PC-9 (cell line): Measurements from ENCODE around the gene ORC3. TPM values are rescaled to one million over a fixed set of nuclear protein-coding genes. Genes with fewer than 3 reads are reported as not detected.
"Not testable (repeated sequence)": the region's sequence is repeated elsewhere in the genome, so short reads cannot be mapped to it uniquely, and the experiment has no call there.

Experiments used
- BruUV-seq: library from RNA; stranded (reverse); fragments of 400-500 nt; replicated peaks from 2 replicates; lab custom pipeline; 2021; lab: Mats Ljungman, UMichigan
- CTCF ChIA-PET: fragments of 300-600 bp; sonication (Branson Sonifier 250); formaldehyde crosslinking; loops from one replicate; lab custom pipeline; 2022; ENCODE audit warnings: antibody characterized with exemption; lab: Charles Lee
- POLR2A ChIA-PET: fragments of 300-600 bp; sonication (Branson Sonifier 250); formaldehyde crosslinking; loops from one replicate; lab custom pipeline; 2022; ENCODE audit warnings: antibody characterized with exemption; ENCODE audit not compliant: unreplicated experiment; lab: Charles Lee
- DNase-seq, 2 experiments: peaks; one replicate each; pipeline versions ENCODE4 v3.0.0 to v3.0.0-alpha.2; 2015 to 2022; ENCODE audit warnings: mixed read lengths in 1 of 2
- H2AFZ ChIP-seq: fragments of 200-600 bp; sonication (generic); 2 replicates; pipeline ENCODE4 v1.8.1; 2017; ENCODE audit warnings: antibody characterized with exemption
- H3F3A ChIP-seq: fragments of 200-600 bp; sonication (generic); 2 replicates; pipeline ENCODE4 v1.8.1; 2017; ENCODE audit warnings: antibody characterized with exemption, mild to moderate bottlenecking, low read depth; ENCODE audit not compliant: insufficient read depth
- H3K27ac ChIP-seq: fragments of 200-600 bp; sonication (generic); 2 replicates; pipeline ENCODE4 v1.6.1; 2016; ENCODE audit warnings: mixed run types
- H3K27me3 ChIP-seq: fragments of 200-600 bp; sonication (generic); 2 replicates; pipeline ENCODE4 v1.6.1; 2016; ENCODE audit warnings: low read depth, mixed run types; ENCODE audit not compliant: insufficient read depth
- H3K36me3 ChIP-seq: fragments of 200-600 bp; sonication (generic); 2 replicates; pipeline ENCODE4 v1.6.1; 2016; ENCODE audit warnings: low read depth, mixed run types
- H3K4me1 ChIP-seq: fragments of 200-600 bp; sonication (generic); replicated peaks from 2 replicates; pipeline ENCODE4 v1.6.1; 2016; ENCODE audit warnings: mixed run types; ENCODE audit not compliant: insufficient read depth
- H3K4me2 ChIP-seq: fragments of 200-600 bp; sonication (generic); 2 replicates; pipeline ENCODE4 v1.6.1; 2017; ENCODE audit warnings: mixed run types
- H3K4me3 ChIP-seq: fragments of 200-600 bp; sonication (generic); 2 replicates; pipeline ENCODE4 v1.6.1; 2016; ENCODE audit warnings: mixed run types
- H3K79me2 ChIP-seq: fragments of 200-600 bp; sonication (generic); 2 replicates; pipeline ENCODE4 v1.6.1; 2017; ENCODE audit warnings: low read depth, mixed run types
- H3K9me2 ChIP-seq: fragments of 200-600 bp; sonication (generic); 2 replicates; pipeline ENCODE4 v1.8.1; 2017; ENCODE audit warnings: mild to moderate bottlenecking; ENCODE audit not compliant: insufficient read depth
- H3K9me3 ChIP-seq: fragments of 200-600 bp; sonication (generic); 2 replicates; pipeline ENCODE4 v1.8.1; 2016; ENCODE audit warnings: low read depth; ENCODE audit not compliant: insufficient read depth
- H4K20me1 ChIP-seq: fragments of 200-600 bp; sonication (generic); 2 replicates; pipeline ENCODE4 v1.8.1; 2017; ENCODE audit not compliant: insufficient read depth
- CTCF ChIP-seq: fragments of 200-600 bp; sonication (generic); conservative IDR thresholded peaks from 2 replicates; pipeline ENCODE4 v1.6.1; 2017; ENCODE audit warnings: mixed run types, antibody characterized with exemption, mild to moderate bottlenecking, moderate library complexity
- EZH2 ChIP-seq: fragments of 200-600 bp; sonication (generic); IDR thresholded peaks from 2 replicates; pipeline ENCODE4 v1.8.0; 2017; ENCODE audit warnings: antibody characterized with exemption, low read depth
- intact Hi-C: fragments of 100-400 bp; cut with micrococcal nuclease; formaldehyde crosslinking; loops from one replicate; pipeline ENCODE4 v1.10.0; 2022; ENCODE audit not compliant: unreplicated experiment
- total RNA-seq: library from RNA; stranded (reverse); gene quantifications from 2 replicates; pipeline ENCODE4 v1.2.3, GENCODE V29; 2021

ORC3 gene
- total RNA-seq, 1 experiment from 2014 or later = 24.3 TPM

GRCh38 chr6:87710090-87710489, 120.2 kb downstream of the ORC3 start:
- no TSS peak for BruUV-seq
- intact Hi-C loops = no loop called here

GRCh38 chr6:87712713-87713112, 122.8 kb downstream of the ORC3 start:
- H3K36me3 ChIP-seq, intact Hi-C loops, H3K9me3 ChIP-seq, H3K9me2 ChIP-seq, H3K79me2 ChIP-seq, DNase-seq, H3K4me2 ChIP-seq, H3K27me3 ChIP-seq, H2AFZ ChIP-seq, H3K27ac ChIP-seq, H4K20me1 ChIP-seq, H3K4me3 ChIP-seq, POLR2A ChIA-PET, BruUV-seq: not testable (repeated sequence)
- peaks cover 13% of the 10 kb centered on the region for H3K4me1 ChIP-seq
- CTCF ChIA-PET = interaction anchor here (0.7 kb wide), 1 partner anchor 17 kb away, joined by 5 read pairs; no protein-coding TSS in a partner anchor
- H3F3A ChIP-seq = peaks cover 13% of the 10 kb centered on the region; the same call in 1 of the 2 replicates

More at GRCh38 chr6:87710090-87710489, 120.2 kb downstream of the ORC3 start:
- no peak overlapping the region for H3K27ac ChIP-seq
- no peaks in the 10 kb centered on the region for H3K79me2 ChIP-seq
- H3K9me2 ChIP-seq = no peaks in the 10 kb centered on the region
- ChIA-PET CTCF (no interaction called here), POLR2A (interaction anchor here (0.6 kb wide), 1 partner anchor 1643 kb away, joined by 6 read pairs; no protein-coding TSS in a partner anchor)
- no peaks in the 10 kb centered on the region for H4K20me1 ChIP-seq
- peaks cover 25% of the 10 kb centered on the region for H3K4me1 ChIP-seq
- peaks cover 6% of the 10 kb centered on the region; the same call in 1 of the 2 replicates for H3F3A ChIP-seq
- no peaks in the 10 kb centered on the region for H3K36me3 ChIP-seq
- H3K4me3 ChIP-seq = no peak overlapping the region
- no peak overlapping the region for H2AFZ ChIP-seq
- no peak for TF ChIP-seq CTCF
- no peak for TF ChIP-seq EZH2
- DNase-seq = no peak
- no peaks in the 10 kb centered on the region for H3K27me3 ChIP-seq
- H3K4me2 ChIP-seq = no peak overlapping the region
- no peaks in the 10 kb centered on the region for H3K9me3 ChIP-seq

- Histone ChIP-seq H2AFZ (no peak overlapping the region), H3K9me2 (no peaks in the 10 kb centered on the region), H3K27me3 (no peaks in the 10 kb centered on the region), H3K79me2 (no peaks in the 10 kb centered on the region), H3F3A (peaks cover 25% of the 10 kb centered on the region), H3K4me3 (no peak overlapping the region), H4K20me1 (no peaks in the 10 kb centered on the region), H3K36me3 (no peaks in the 10 kb centered on the region), H3K27ac (peak overlapping the region; percentile 70), H3K9me3 (no peaks in the 10 kb centered on the region), H3K4me2 (peak overlapping the region; percentile 44; the same call in 1 of the 2 replicates), H3K4me1 (peaks cover 25% of the 10 kb centered on the region)
- peak in 1 of 2 experiments; percentile 79 for DNase-seq
- CTCF ChIA-PET = interaction anchor here (0.5 to 0.6 kb wide), 2 partner anchors 9 to 16 kb away, joined by 4 to 6 read pairs; no protein-coding TSS in a partner anchor
- intact Hi-C loops = no loop called here
- BruUV-seq = no TSS peak
- POLR2A ChIA-PET = no interaction called here
- TF ChIP-seq EZH2 (no peak), CTCF (no peak)
Measured at GRCh38 chr6:87714093-87714842, 124.3 kb downstream of the ORC3 start.

Other genes with a start within 250 kb of the ORC3 start
- 1.5 and 2.0 TPM in 2 replicates for gene C6orf163, start 245.3 kb upstream of the ORC3 start, total RNA-seq
- gene CFAP206, start 182.2 kb upstream of the ORC3 start, total RNA-seq = 2.9 and 3.2 TPM in 2 replicates
- 6.7 and 9.3 TPM in 2 replicates for gene SLC35A1, start 117.2 kb upstream of the ORC3 start, total RNA-seq
- 22.6 and 34.6 TPM in 2 replicates for gene RARS2, start 148 bp upstream of the ORC3 start, total RNA-seq
- gene AKIRIN2, start 112.1 kb downstream of the ORC3 start, total RNA-seq = 34.7 and 48.3 TPM in 2 replicates